HK-2 (cell line): ENCODE results near the gene CYP2C8.
"Not testable (repeated sequence)": the region's sequence is repeated elsewhere in the genome, so short reads cannot be mapped to it uniquely, and the experiment has no call there.

ENCODE experiments used
- DNase-seq: peaks from one replicate; pipeline ENCODE4 v3.0.0-alpha.2; 2018; ENCODE audit not compliant: unreplicated experiment

The CYP2C8 gene

GRCh38 chr10:95069286-95069685 lies at the start of gene CYP2C8:
TSS of gene CYP2C8 (minus strand) at chr10:95069497. CDS start at chr10:95069402, 95 bp downstream.
- DNase-seq: no peak

- DNase-seq: no peak
Observed at GRCh38 chr10:95116869-95117269, 47.6 kb upstream of the CYP2C8 start.

GRCh38 chr10:95110823-95111222 lies 41.5 kb upstream of the CYP2C8 start:
- not testable (repeated sequence) for DNase-seq

- DNase-seq: no peak
Observed at GRCh38 chr10:95097805-95098204, 28.5 kb upstream of the CYP2C8 start.

GRCh38 chr10:95096143-95096542 lies 26.8 kb upstream of the CYP2C8 start:
- no peak for DNase-seq

GRCh38 chr10:95079626-95080025 lies 10.3 kb upstream of the CYP2C8 start:
- DNase-seq: not testable (repeated sequence)

DNA sequence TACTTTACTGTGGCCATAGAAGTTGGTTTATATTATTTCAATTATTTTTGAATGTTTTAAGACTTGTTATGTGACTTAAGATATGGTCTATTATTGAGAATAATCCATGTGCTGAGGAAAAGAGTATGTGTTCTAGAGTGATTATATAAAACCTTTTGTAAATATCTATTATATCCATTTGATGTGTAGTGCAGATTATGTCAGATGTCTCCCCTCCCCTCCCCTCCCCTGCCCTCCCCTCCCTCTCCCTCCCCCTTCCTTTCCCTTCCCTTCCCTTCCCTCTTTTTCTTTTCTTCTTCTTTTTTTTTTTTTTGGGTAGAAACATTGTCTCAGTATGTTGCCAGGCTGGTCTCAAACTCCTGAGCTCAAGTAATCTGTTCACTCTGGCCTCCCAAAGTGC lies 8.3 kb upstream of the CYP2C8 start:
- no peak for DNase-seq

- DNase-seq: no peak
Observed at GRCh38 chr10:95071107-95071660, 1.9 kb upstream of the CYP2C8 start.

- DNase-seq: not testable (repeated sequence)
Observed at GRCh38 chr10:95064125-95064524, 5.2 kb downstream of the CYP2C8 start.

- no peak for DNase-seq
Observed at GRCh38 chr10:95056744-95057363, 12.4 kb downstream of the CYP2C8 start.

- DNase-seq: no peak
Observed at GRCh38 chr10:95049919-95050318, 19.4 kb downstream of the CYP2C8 start.

- DNase-seq: no peak
Observed at GRCh38 chr10:95048206-95048605, 21.1 kb downstream of the CYP2C8 start.

DNA sequence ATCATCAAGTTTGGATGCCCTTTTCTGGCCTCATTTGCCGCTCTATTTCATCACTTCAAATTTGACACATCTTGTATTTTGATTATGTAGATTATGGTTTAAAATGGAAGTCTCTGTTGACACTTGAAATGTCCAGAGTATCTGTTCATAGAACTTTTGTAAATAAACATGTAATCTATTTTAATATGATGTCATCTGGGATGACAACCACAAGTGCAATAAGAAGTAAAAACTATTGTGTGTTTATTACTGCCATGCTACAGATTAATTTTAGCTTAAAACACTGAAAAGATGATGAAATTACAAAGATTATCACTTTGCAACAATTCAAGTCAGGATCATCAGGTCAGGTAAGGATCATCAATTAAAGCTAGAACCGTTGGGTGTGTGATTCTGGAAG lies 30.0 kb downstream of the CYP2C8 start:
- DNase-seq: no peak

DNA sequence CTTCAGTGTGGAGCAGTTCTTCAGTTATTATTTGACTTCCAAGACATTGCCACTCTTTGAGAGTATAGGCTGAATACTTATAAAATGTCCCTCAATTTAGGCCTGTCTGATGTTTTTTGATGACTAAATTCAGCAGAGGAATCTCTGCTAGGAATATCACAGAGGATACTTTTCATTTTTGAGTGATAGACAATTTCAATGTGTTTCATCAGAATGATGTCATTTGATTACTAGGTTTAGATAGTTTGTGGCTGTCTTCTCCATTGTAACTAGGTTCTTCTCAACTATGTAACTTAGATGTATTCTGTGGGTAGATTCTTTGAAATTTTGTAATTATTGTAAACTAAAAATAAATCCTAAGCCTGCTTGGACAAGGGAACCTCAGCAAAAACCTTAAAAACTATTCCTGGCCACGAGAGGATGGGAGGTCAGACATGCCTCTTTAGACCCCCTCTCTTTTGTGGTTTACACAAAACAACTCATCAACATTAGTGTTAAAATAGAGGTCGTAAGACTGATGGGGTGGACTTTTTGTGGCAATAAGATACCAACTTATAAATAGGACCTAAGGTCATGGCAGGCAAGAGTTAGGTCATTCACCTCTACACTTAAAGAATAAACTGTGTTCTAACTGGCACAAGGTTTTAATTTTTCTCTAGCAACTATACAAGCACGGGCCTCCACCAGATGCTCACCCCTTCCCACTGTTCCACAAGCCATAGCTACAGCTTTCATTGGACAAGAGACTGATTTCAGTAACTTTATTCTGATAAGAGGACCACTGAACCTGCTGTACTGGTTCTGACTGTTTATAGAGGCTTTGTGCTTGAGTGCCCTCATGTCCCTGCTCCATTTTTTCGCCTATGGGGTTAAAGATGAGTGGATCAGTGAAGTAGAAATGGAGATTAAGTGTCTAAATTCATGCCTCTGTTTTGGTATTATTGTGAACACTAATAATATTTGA lies 33.7 kb downstream of the CYP2C8 start:
- DNase-seq: no peak

- no peak for DNase-seq
Observed at GRCh38 chr10:95034401-95034800, 34.9 kb downstream of the CYP2C8 start.

DNA sequence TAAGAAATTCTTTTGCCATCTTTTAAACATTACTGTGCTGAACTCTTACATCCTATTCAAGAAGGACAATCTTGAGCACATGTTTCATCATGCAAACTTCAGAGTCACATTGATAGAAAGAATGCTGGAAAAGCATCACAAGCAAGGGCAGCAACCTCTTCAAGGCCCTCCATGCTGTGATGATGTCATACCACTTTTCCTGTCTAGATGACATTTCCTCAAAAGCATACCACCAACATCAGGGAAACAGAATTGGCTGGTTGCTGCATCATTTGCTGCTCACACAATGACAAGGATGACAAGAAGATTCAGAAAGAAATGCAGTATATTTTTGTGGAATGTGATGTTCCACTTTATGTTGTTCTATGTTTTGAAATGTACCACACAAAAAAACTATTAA lies 37.6 kb downstream of the CYP2C8 start:
- DNase-seq: no peak

- no peak for DNase-seq
Observed at GRCh38 chr10:95026461-95026860, 42.8 kb downstream of the CYP2C8 start.

DNA sequence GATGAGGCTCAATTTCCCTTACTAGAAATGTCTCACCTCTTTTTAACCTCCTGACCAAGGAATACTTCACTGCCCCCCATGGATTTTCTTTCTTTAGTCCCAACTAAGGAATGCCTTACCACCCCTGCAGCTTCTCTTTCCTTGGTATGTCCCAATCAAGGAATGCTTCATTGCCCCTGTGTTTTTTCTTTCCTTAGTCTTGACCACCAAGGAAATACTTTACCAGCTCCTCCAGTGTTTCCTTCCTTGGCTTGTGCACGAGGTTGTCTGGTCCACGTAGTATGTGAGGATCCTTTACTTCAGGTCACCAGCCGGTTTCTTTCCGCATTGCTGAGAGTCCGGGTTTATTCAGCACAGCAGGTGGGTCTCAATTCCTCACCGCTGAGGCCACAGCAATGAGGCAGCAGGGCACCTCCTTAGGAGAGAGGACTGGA lies 71.5 kb downstream of the CYP2C8 start:
- no peak for DNase-seq

GRCh38 chr10:94992811-94993210 lies 76.5 kb downstream of the CYP2C8 start:
- no peak for DNase-seq

- DNase-seq: no peak
Observed at GRCh38 chr10:94991243-94991888, 77.9 kb downstream of the CYP2C8 start.

- no peak for DNase-seq
Observed at GRCh38 chr10:94989192-94989591, 80.1 kb downstream of the CYP2C8 start.
